GM19043 (cell line): ENCODE results near the gene LDLRAD1.
"Not testable (repeated sequence)": the region's sequence is repeated elsewhere in the genome, so short reads cannot be mapped to it uniquely, and the experiment has no call there.

Experiments
- ATAC-seq: cut with Tn5 transposase; IDR thresholded peaks from one replicate; pipeline ENCODE4 v1.9.1; 2021; ENCODE audit warnings: low read depth; ENCODE audit not compliant: unreplicated experiment

The LDLRAD1 gene

DNA sequence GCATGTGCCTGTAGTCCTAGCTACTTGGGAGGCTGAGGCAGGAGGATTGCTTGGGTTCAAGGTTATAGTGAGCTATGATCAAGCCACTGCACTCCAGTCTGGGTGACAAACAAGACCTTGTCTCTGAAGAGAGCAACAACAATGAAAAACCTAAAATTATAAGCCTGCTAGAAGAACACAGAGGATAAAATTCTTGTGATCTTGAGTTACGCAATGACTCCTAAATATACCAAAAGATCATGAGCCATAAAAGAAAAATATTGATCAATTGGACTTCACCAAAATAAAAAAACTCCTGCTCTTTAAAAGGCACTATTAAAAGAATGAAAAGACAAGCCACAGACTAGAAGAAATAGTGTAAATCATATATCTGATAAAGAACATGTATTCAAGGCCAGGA lies 22.3 kb downstream of the LDLRAD1 start:
- ATAC-seq: no peak

DNA sequence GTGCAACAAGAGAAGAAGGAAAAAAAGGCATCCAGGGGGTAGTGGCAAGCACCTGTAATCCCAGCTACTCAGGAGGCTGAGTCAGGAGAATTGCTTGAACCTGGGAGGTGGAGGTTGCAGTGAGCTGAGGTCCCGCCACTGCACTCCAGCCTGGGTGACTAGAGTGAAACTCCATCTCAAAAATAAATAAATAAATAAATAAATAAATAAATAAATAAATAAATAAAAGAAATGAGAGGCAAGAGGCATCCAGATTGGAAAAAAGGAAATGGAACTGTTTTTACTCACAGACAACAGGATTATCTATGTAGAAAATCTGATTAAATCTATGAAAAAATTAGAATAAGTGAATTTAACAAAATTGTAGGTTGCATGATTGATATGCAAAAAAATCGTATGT lies 23.5 kb downstream of the LDLRAD1 start:
- not testable (repeated sequence) for ATAC-seq

DNA sequence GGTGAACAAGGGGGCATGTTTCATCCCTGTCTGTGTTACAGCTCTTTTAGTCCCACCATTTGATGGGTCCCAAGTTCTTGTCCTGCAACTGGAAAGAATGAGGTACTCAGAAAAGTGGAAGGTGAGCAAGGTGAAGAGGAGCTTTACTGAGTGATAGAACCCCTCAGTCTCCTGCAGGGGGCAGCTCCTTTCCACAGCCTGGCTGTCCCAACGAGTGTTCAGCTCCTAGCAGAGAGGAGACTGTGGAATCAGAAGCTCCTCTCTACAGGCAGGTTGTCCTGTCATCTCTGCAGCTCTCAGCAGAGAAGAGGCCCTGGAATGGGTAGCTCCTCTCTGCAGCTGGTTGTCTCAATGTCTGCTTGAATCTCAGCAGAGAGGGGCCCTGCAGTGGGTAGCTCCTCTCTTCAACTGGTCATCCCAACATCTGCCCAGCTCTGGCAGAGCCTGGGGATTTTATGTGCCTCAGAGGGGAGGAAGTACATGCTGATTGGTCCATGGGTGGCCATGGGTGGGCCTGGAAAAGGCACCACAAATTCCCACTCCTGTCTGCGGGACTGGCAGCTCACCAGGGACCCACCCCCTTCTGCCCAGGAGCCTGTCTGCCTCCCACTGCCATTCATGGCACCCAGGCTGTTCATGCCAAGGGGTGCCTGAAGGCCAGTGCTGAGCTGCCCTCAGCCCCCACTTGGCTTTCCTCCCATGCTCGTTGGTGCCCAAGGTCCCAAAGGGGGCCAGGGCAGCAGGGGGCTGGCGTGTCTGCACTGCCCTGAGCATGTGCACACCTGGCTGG lies 25.7 kb downstream of the LDLRAD1 start:
- ATAC-seq: no peak

DNA sequence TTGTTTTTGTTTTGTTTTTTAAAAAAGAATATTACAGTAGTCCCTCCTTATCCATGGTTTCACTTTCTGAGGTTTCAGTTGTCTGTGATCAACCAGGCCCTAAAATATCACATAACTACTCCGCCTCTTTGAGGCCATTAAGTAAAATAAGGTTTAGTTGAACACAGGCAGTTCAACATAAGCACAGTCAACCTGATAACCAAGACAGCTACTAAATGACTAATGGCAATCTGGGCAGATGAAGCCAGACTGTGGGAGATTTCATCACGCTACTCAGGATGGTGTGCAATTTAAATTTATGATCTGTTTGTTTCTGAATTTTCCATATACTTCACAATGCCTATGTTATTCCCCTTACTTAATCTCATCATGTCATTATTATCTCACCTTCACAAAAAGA lies 30.1 kb downstream of the LDLRAD1 start:
- no peak for ATAC-seq

DNA sequence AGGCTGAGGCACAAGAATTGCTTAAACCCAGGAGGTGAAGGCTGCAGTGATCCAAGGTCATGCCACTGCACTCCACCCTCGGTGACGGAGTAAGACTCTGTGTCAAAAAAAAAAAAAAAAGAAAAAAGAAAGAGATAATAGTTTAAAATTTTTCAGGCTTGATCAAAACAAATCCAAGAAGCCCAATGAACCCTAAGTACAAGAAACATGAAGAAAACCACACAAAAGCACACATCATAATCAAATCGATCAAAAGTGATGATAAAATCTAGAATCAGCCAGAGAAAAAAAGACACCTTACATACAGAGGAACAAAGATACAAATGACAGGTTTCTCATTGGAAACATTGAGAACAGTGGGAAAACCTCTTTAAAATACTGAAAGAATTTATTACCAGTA lies 31.5 kb downstream of the LDLRAD1 start:
- no peak for ATAC-seq

DNA sequence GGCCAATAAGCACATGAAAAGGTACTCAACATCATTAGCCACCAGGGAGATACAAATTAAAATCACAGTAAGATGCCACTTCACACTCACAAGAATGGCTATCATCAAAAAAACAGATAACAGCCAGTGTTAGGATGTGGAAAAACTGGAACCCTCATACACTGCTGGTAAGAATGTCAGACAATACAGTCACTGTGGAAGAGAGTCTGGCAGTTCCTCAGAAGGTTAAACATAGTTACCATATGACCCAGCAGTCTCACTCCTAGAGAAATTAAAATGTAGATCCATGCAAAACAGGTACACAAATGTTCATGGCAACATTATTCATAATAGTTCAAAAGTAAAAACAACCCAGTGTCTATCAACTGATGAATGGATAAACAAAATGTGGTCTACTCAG lies 33.3 kb downstream of the LDLRAD1 start:
- no peak for ATAC-seq

DNA sequence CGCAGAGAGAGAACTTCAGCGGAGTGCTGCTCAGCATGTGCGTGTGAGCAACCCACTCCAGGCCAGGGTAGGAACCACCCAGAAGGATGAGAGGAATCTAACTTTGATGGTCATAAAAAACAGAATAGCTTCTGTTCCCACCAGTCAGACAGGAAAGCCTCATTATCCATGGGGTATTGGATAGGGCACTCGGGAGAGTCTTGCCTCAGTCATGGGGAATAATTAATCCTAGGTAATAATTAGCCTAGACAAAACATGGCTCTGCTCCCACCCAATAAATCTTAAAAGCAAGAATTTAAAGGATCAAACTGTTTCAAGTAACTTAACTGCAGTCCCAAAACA lies 35.3 kb downstream of the LDLRAD1 start:
- no peak for ATAC-seq

DNA sequence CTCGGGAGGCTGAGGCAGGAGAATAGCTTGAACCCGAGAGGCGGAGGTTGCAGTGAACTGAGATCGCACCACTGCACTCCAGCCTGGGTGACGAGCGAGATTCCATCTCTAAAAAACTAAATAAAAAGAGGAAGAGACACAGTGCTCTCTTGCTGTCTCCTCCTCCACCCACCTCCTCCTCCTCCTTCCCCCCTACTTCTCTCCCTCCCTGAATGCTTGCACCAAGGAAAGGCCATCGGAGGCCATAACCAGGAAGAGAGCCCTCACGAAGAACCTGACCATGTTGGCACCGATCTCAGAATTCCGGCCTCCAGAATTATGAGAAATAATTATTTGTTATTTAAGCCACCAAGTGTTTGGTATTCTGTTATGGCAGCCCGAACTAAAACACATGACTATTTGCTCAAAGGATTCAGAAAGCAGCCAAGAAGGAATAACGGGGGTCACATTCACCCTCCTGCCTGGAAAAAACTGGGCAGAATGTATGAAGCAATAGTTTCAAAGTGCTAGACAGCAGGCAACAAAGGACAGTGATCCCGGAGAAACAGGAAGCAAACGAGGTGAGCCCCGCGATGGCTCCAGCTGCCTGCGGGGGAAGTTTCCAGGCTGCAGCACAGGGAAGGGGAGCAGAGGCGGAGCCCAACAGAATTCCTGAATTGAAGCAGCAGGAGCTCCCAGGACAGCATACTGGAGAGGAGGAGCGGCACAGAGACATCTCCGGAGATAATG lies 35.8 kb downstream of the LDLRAD1 start:
- no peak for ATAC-seq

DNA sequence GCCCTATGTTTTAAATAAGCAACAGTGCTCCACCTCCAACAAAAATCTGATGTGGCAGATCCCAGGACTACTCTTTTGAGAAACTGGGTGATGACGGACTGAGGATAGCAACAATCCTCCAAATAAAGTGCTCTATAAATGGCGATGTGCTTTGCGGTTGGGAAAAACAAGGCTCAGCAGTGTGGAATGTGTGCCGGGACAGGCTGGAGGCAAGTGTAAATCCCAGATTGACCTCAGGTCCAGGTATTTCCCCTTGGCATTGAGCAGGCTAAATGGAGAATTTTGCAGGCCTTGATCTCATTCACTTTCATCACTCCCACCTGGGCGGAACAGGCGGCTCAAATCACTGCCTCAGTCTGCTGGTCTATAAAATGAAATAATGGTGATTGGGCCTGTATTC lies 36.8 kb downstream of the LDLRAD1 start:
- no peak for ATAC-seq

DNA sequence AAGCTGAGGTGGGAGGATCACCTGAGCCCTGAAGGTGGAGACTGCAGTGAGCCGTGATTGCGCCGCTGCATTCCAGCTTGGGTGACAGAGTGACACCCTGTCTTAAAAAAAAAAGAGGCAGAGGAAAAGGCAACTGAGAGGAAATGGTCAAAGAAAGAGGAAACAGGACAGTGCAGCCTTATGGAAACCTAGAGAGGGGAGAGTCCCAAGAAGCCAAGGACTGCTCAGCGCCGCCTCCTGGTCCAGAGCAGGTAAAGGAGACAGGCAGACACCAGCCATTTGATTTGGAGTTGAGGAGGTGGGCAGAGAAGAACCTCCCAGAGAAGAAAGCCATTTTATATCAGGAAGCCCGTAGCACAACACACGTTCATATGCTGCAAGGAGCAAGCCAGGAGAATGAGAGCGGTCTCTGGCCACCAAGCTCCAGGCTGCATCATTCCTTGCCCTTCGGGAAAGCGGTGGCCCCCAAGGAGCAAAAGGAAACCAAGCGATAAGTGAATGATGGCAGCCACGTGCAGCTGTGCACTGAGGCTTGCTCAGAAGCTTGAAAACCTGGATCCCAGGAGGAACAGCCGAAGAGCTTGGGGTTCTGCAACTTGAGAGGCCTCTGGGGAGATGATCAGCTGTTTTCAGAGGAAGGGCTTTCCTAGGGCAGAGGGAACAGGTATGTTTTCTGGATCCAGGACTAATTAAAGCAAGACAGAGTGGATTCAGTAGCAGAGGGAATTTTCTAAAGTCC lies 38.1 kb downstream of the LDLRAD1 start:
- ATAC-seq: no peak

DNA sequence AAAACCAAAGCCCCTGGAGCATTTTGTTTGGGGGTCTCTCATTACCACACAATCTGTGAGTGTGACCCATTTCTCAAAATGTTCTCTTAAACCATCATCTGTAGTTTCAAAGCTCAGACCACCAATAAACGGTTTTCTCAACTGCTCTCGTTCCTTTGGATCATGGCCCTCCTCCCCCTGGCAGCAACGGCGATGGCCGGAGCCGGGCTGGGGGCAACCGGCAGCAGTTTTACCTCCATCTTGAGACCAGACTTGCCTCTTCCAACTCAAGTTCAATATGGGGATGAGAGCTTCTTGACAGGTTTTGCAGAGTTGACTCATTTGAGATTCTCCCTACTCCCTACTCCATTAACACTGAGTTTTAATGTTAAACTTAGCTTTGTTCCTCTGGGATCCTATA lies 42.1 kb downstream of the LDLRAD1 start:
- no peak for ATAC-seq

DNA sequence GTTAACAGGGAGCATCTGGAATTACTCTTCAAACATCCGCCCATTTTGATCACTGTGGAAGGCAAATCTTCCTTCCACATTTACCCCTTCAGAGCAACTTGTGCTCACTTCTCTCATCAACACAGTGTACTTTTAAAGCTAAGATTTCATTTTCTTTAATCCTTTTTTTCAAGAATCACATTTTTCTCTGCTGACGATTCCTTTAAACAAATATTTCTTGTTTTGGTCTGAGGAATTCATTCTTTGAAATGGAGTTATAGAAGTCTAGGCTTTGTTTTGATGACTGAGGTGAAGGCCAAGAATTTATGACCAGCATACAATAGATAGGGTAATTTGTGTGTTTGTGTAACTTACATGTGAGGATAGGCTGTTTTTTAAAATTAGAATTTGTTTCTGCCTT lies 46.3 kb downstream of the LDLRAD1 start:
- ATAC-seq: no peak

DNA sequence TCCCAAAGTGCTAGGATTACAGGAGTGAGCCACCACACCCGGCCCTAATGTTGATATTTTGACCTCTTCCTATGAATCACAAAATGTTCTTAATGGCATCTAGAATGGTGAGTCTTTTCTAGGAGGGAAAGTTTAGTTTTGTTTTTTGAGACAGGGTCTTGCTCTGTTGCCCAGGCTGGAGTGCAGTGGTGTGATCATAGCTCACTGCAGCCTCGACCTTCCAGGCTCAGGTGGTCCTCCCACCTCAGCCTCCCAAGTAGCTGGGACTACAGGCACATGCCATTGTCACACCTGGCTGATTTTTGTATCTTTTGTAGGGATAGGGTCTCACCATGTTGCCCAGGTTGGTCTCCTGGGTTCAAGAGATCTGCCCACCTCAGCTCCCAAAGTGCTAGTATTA lies 48.7 kb downstream of the LDLRAD1 start:
- ATAC-seq: not testable (repeated sequence)

DNA sequence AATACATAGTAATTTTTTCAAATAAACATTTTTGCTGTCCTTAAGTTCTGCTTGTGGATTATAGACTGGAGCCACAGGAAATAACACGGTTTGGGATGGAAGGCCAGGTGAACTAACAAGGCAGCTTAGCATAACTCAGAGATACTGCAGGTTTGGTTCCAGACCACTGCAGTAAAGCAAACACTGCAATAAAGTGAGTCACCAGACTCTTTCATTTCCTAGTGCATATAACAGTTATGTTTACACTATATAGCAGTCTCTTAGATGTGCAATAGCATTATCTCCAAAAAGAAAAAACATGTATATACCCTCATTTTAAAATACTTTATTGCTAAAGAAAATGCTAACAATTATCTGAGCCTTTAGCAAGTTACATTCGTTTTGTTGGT lies 49.9 kb downstream of the LDLRAD1 start:
- no peak for ATAC-seq

DNA sequence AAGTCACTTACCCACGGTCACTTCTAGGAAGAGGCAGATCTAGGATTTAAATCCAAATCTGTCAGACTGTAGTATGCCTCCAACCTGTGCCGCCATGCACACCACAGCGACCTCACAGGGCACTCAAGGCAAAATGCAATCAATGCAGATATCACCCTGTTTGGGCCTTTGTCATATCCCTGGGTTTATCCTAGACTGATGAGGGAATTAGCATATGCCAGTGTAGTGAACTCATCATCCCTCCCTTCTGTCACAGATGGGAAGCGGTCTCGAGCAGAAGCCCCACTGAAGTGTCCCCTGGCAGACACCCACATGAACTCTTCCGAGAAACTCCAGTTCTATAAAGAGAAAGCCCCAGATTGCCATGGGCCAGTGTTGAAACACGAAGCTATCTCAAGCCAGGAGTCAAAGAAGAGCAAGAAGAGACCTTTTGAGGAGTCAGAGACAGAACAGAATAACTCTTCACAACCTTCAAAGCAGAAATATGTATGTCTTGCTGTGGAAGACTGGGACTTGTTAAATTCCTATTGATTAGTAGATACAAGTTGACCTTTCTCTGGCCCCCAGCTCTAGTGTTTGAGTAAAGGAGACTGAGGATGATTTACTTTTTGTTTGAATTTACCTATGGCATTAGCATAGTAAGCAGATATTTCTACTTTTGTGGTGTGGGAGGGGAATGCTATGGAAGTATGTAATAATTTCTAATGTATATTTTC lies 50.4 kb downstream of the LDLRAD1 start:
- ATAC-seq: no peak

DNA sequence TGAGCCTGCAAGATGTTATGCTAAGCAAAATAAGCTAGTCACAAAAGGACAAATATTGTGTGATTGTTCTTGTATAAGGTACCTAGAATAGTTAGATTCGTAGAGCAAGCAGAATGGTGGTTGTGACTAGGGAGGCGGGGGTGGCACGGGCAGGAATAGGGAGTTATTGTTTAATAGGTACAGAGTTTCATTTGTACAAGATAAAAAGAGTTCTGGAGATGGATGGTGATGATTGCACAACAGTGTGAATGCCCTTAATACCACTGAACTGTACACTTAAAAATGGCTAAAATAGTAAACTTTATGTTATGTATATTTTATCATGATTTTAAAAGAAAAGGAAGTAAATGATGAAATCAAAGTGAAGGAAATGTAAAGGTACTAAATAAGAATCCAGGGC lies 51.2 kb downstream of the LDLRAD1 start:
- ATAC-seq: no peak

DNA sequence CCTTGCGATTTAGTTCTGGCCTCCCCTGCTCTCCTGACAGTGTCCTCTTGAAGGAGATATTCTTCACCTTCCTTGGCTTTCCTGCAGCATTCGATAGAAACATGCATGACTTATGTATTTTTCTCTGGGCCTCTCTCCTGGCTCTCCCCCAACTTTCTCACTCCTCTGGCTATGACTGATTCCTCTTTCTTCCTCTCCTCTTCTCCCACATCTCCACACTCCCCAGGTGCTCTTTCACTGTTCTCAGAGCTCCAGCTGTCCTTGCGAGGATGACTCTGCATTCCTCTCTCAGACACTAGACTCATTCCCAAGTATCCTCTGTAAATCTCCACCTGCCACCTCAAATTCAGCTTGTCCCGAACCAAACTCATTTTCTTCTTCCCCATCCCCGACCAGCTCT lies 53.9 kb downstream of the LDLRAD1 start:
- ATAC-seq: no peak

DNA sequence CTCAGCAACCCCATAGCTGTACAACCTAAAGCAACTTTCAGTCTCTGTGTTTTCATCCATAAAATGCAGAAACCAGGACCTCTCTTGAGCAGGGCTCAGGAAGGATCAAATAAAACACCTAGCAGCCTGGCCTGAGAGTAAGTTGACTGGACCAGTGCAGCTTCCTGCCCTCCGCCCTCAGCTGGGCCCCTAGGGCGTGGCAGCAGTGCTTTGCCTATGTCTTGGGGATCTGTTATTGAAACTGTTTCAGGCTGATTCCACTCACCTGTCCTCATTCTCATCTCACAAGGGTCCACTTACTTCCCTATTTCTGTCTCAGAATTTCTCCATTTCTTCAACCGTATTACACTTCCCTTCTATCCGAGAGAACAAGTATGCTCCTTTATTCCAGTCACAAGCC lies 54.5 kb downstream of the LDLRAD1 start:
- ATAC-seq: no peak

DNA sequence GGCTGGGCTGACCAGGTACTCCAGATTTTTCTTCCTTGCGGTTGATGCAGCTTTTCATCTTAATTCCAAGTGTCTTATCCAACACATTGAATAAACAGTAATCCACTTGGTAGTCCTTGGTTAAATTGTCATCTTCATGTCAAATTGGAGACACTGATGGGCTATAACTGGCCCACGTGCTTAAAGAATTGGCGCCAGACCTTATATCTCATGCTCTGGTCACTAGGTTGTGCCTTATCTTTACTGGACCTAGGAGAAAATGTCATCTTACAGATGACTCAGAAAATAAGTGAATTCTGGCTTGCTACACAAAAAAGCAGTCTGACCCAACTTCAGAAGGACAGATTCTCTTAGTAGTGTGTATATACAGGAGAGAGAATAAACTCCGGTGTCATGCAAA lies 55.6 kb downstream of the LDLRAD1 start:
- ATAC-seq: no peak

DNA sequence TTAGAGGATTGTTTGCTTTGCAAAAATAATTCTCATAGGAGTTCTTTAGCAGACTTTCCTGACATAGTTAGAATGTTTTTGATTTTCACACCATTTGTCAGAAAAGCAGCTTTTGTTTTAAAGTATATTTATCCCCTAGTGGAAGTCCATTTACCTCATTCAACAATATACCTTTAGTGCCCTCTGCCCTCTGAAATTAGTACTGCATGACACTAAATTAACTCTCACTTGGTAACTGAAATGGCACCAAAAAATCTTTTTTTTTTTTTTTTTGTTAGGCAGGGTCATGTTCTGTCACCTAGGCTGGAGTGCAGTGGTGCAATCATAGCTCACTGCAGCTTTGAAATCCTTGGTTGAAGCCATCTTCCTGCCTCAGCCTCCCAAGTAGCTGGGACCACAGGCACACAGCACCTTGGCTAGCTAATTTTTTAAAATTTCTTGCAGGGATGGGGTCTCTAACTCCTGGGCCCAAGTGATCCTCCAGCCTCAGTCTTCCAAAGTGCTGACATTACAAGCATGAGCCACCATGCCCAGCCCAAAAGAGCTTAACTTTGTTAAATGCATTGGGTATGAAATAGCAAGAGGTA lies 58.2 kb downstream of the LDLRAD1 start:
- no peak for ATAC-seq
